ENCODE measurements around the gene CHKB.

The CHKB gene

DNA sequence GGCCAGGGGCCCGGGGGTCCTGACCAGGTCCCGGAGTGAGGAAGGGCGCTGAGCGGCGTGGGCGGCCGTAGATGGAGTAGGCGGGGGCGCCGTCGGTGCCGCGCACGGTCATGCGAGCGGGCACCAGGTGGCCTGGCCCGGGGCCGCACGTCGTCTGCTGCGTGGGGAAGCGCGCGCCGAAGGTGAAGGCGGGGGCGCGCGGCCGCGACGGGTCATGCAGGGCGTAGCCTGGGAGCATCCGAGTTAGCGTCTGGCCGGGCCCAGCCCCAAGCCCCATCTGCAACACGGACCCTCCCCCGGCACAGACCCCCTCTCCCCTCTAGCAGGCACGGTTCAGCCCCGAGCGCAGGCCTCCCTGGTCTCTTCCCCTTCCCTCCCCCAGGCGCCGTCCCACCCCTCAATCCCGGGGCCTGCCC lies 51.1 kb downstream of the CHKB start:
- Histone ChIP-seq H2BK15ac (ENCODE audit: low read length) (peak overlapping the region; percentile 97), H4K91ac (ENCODE audit: low read depth, low read length, poor library complexity) (no peak overlapping the region), H3K14ac (ENCODE audit: low read length) (peak overlapping the region; percentile 94), H2BK120ac (ENCODE audit: low read depth, low read length) (no peak overlapping the region), H3K4me1 (ENCODE audit: control insufficient read depth in 2 of 2, insufficient read depth in 1 of 2, low read depth in 1 of 2, low read length in 2 of 2) (peaks cover 12 to 17% of the 10 kb centered on the region in 2 donors), H3K79me1 (ENCODE audit: low read depth, low read length) (peaks cover 4% of the 10 kb centered on the region), H3K9ac (ENCODE audit: low read depth, low read length, poor library complexity) (peak overlapping the region; percentile 84), H3K4me3 (ENCODE audit: low read length in 2 of 2) (peak overlapping the region; percentile 55 to 82), H4K8ac (ENCODE audit: low read depth, low read length) (peak overlapping the region; percentile 65), H3K4me2 (ENCODE audit: insufficient read depth, low read length, poor library complexity, severe bottlenecking) (peak overlapping the region; percentile 89), H2AK5ac (ENCODE audit: low read depth, low read length) (peak overlapping the region; percentile 99), H3K4ac (ENCODE audit: low read length) (no peak overlapping the region), H3K27ac (replicated peaks; ENCODE audit: low read length) (no peak overlapping the region), H3K23ac (ENCODE audit: low read depth, low read length, poor library complexity) (peak overlapping the region; percentile 99), H3K9me3 (replicated peaks in 1 of 2; ENCODE audit: control insufficient read depth in 2 of 2, insufficient read depth in 1 of 2, low read depth in 1 of 2, low read length in 2 of 2) (peaks cover 8 to 21% of the 10 kb centered on the region in 2 donors), H3K36me3 (replicated peaks in 1 of 2; ENCODE audit: control insufficient read depth in 2 of 2, insufficient read depth in 2 of 2, low read length in 2 of 2) (no peaks in the 10 kb centered on the region), H3K18ac (ENCODE audit: low read length) (peak overlapping the region; percentile 98), H2BK5ac (ENCODE audit: low read length) (peak overlapping the region; percentile 82), H2AFZ (ENCODE audit: low read length) (peak overlapping the region; percentile 96), H2BK12ac (ENCODE audit: low read length) (peak overlapping the region; percentile 84), H3K27me3 (ENCODE audit: control insufficient read depth in 3 of 3, insufficient read depth in 3 of 3, low read depth in 1 of 3, low read length in 3 of 3) (peaks cover 14 to 35% (median 14%) of the 10 kb centered on the region in 3 experiments)
- WGBS, 2 donors (ENCODE audit: extremely low coverage in 2 of 2, insufficient read length in 2 of 2, insufficient replicate concordance in 1 of 2): no CpG with 5 or more reads among the region's 44 CpGs
- DNase-seq (ENCODE audit: low spot score): no peak

DNA sequence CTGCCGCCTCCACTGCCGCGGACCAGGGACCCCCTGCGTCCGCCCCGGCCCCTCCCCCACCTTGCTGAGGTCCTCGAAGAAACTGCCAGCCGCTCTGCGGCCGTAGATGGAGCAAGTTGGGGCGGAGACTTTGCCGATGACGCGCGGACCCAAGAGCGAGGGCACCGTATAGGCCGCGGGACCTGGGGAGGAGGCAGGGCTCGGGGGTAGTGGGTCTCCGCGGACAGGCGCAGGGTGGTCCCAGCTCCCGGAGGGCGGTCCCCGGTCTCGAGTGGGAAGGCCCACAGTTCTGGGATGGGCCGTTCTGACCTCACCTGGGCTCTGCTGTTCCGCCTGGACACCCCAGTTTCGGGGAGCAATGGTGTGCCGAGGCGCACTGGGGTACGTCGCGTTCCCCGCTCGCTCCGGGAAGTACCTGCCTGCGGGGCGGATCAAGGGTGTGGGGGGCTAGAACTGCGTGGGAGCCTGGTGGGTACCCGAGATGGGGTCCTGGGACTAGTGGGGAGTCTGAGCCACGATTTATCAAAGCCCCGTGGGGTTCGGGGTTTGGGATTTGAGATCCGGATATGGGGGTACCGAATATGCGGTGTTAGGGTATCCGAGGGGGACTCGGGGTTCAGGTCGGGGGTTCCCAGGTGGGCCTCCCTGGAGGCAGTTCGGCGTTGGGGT lies 51.6 kb downstream of the CHKB start:
- H4K91ac ChIP-seq (ENCODE audit: low read depth, low read length, poor library complexity): no peak overlapping the region
- H3K36me3 ChIP-seq (replicated peaks in 1 of 2; ENCODE audit: control insufficient read depth in 2 of 2, insufficient read depth in 2 of 2, low read length in 2 of 2): no peaks in the 10 kb centered on the region
- H3K27me3 ChIP-seq (ENCODE audit: control insufficient read depth in 3 of 3, insufficient read depth in 3 of 3, low read depth in 1 of 3, low read length in 3 of 3): peaks cover 14 to 35% (median 14%) of the 10 kb centered on the region in 3 experiments
- no peak overlapping the region for H2BK120ac ChIP-seq (ENCODE audit: low read depth, low read length)
- H2AK5ac ChIP-seq (ENCODE audit: low read depth, low read length): peak overlapping the region; percentile 99
- H3K27ac ChIP-seq (replicated peaks; ENCODE audit: low read length): no peak overlapping the region
- H3K9me3 ChIP-seq (replicated peaks in 1 of 2; ENCODE audit: control insufficient read depth in 2 of 2, insufficient read depth in 1 of 2, low read depth in 1 of 2, low read length in 2 of 2): peaks cover 8 to 21% of the 10 kb centered on the region in 2 donors
- no CpG with 5 or more reads among the region's 53 CpGs for WGBS, 2 donors (ENCODE audit: extremely low coverage in 2 of 2, insufficient read length in 2 of 2, insufficient replicate concordance in 1 of 2)
- peak overlapping the region; percentile 84 for H2BK12ac ChIP-seq (ENCODE audit: low read length)
- H3K4me3 ChIP-seq (ENCODE audit: low read length in 2 of 2): peak overlapping the region; percentile 55 to 82
- peak overlapping the region; percentile 82 for H2BK5ac ChIP-seq (ENCODE audit: low read length)
- peaks cover 14 to 17% of the 10 kb centered on the region in 2 donors for H3K4me1 ChIP-seq (ENCODE audit: control insufficient read depth in 2 of 2, insufficient read depth in 1 of 2, low read depth in 1 of 2, low read length in 2 of 2)
- peak overlapping the region; percentile 89 for H3K4me2 ChIP-seq (ENCODE audit: insufficient read depth, low read length, poor library complexity, severe bottlenecking)
- peak overlapping the region; percentile 96 for H4K8ac ChIP-seq (ENCODE audit: low read depth, low read length)
- peak overlapping the region; percentile 99 for H3K23ac ChIP-seq (ENCODE audit: low read depth, low read length, poor library complexity)
- H3K14ac ChIP-seq (ENCODE audit: low read length): peak overlapping the region; percentile 97
- H3K79me1 ChIP-seq (ENCODE audit: low read depth, low read length): peaks cover 4% of the 10 kb centered on the region
- peak overlapping the region; percentile 93 for H3K4ac ChIP-seq (ENCODE audit: low read length)
- no peak for DNase-seq (ENCODE audit: low spot score)
- peak overlapping the region; percentile 84 for H3K9ac ChIP-seq (ENCODE audit: low read depth, low read length, poor library complexity)
- H3K18ac ChIP-seq (ENCODE audit: low read length): peak overlapping the region; percentile 98
- H2BK15ac ChIP-seq (ENCODE audit: low read length): peak overlapping the region; percentile 97
- H2AFZ ChIP-seq (ENCODE audit: low read length): peak overlapping the region; percentile 96

DNA sequence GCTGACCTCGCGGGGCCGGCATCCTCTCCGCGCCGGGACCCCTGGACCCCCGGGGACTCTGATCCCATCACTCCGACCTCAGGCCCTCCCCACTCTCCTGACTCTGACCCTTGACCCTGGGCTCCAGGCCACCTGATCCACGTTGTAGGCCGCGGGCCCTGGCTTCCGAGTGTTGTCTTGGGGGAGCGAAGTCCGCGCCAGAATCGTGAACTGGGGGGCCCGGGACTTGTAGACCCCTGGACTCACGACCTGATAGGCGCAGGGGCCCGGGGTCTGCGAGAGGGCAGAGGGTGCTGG lies 52.1 kb downstream of the CHKB start:
- peak overlapping the region; percentile 99 for H3K23ac ChIP-seq (ENCODE audit: low read depth, low read length, poor library complexity)
- no peak overlapping the region for H3K4ac ChIP-seq (ENCODE audit: low read length)
- peak overlapping the region; percentile 72 for H2BK120ac ChIP-seq (ENCODE audit: low read depth, low read length)
- H3K4me2 ChIP-seq (ENCODE audit: insufficient read depth, low read length, poor library complexity, severe bottlenecking): peak overlapping the region; percentile 73
- peak overlapping the region; percentile 99 for H2AK5ac ChIP-seq (ENCODE audit: low read depth, low read length)
- no peaks in the 10 kb centered on the region for H3K36me3 ChIP-seq (replicated peaks in 1 of 2; ENCODE audit: control insufficient read depth in 2 of 2, insufficient read depth in 2 of 2, low read length in 2 of 2)
- H3K4me1 ChIP-seq (ENCODE audit: control insufficient read depth in 2 of 2, insufficient read depth in 1 of 2, low read depth in 1 of 2, low read length in 2 of 2): peaks cover 14 to 17% of the 10 kb centered on the region in 2 donors
- H4K91ac ChIP-seq (ENCODE audit: low read depth, low read length, poor library complexity): no peak overlapping the region
- H3K27me3 ChIP-seq (ENCODE audit: control insufficient read depth in 3 of 3, insufficient read depth in 3 of 3, low read depth in 1 of 3, low read length in 3 of 3): peaks cover 14 to 35% (median 14%) of the 10 kb centered on the region in 3 experiments
- H3K79me1 ChIP-seq (ENCODE audit: low read depth, low read length): peaks cover 4% of the 10 kb centered on the region
- no CpG with 5 or more reads among the region's 21 CpGs for WGBS, 2 donors (ENCODE audit: extremely low coverage in 2 of 2, insufficient read length in 2 of 2, insufficient replicate concordance in 1 of 2)
- peaks cover 8 to 21% of the 10 kb centered on the region in 2 donors for H3K9me3 ChIP-seq (replicated peaks in 1 of 2; ENCODE audit: control insufficient read depth in 2 of 2, insufficient read depth in 1 of 2, low read depth in 1 of 2, low read length in 2 of 2)
- peak overlapping the region; percentile 97 for H3K14ac ChIP-seq (ENCODE audit: low read length)
- H3K4me3 ChIP-seq (ENCODE audit: low read length in 2 of 2): peak overlapping the region in 1 of 2 donors; percentile 82
- no peak for DNase-seq (ENCODE audit: low spot score)
- peak overlapping the region; percentile 10 for H2BK12ac ChIP-seq (ENCODE audit: low read length)
- peak overlapping the region; percentile 96 for H3K18ac ChIP-seq (ENCODE audit: low read length)
- H3K9ac ChIP-seq (ENCODE audit: low read depth, low read length, poor library complexity): peak overlapping the region; percentile 81
- no peak overlapping the region for H3K27ac ChIP-seq (replicated peaks; ENCODE audit: low read length)
- H2BK15ac ChIP-seq (ENCODE audit: low read length): peak overlapping the region; percentile 83
- H2BK5ac ChIP-seq (ENCODE audit: low read length): peak overlapping the region; percentile 60
- H2AFZ ChIP-seq (ENCODE audit: low read length): no peak overlapping the region
- H4K8ac ChIP-seq (ENCODE audit: low read depth, low read length): no peak overlapping the region

- Histone ChIP-seq H2BK120ac (ENCODE audit: low read depth, low read length) (peak within 1 kb of the TSS; percentile 72), H3K79me1 (ENCODE audit: low read depth, low read length) (peaks cover 5% of the 10 kb centered on the region), H3K4me1 (ENCODE audit: control insufficient read depth in 2 of 2, insufficient read depth in 1 of 2, low read depth in 1 of 2, low read length in 2 of 2) (peaks cover 14 to 19% of the 10 kb centered on the region in 2 donors), H3K4ac (ENCODE audit: low read length) (peak within 1 kb of the TSS; percentile 37), H3K27ac (replicated peaks; ENCODE audit: low read length) (no peak within 1 kb of the TSS), H2BK15ac (ENCODE audit: low read length) (peak within 1 kb of the TSS; percentile 83), H3K18ac (ENCODE audit: low read length) (peak within 1 kb of the TSS; percentile 96), H3K23ac (ENCODE audit: low read depth, low read length, poor library complexity) (peak within 1 kb of the TSS; percentile 99), H3K14ac (ENCODE audit: low read length) (peak within 1 kb of the TSS; percentile 97), H2BK12ac (ENCODE audit: low read length) (peak within 1 kb of the TSS; percentile 73), H3K4me2 (ENCODE audit: insufficient read depth, low read length, poor library complexity, severe bottlenecking) (peak within 1 kb of the TSS; percentile 73), H2AFZ (ENCODE audit: low read length) (no peak within 1 kb of the TSS), H4K91ac (ENCODE audit: low read depth, low read length, poor library complexity) (no peak within 1 kb of the TSS), H3K9ac (ENCODE audit: low read depth, low read length, poor library complexity) (peak within 1 kb of the TSS; percentile 81), H4K8ac (ENCODE audit: low read depth, low read length) (peak within 1 kb of the TSS; percentile 65), H3K27me3 (ENCODE audit: control insufficient read depth in 3 of 3, insufficient read depth in 3 of 3, low read depth in 1 of 3, low read length in 3 of 3) (peaks cover 14 to 35% (median 14%) of the 10 kb centered on the region in 3 experiments), H3K9me3 (replicated peaks in 1 of 2; ENCODE audit: control insufficient read depth in 2 of 2, insufficient read depth in 1 of 2, low read depth in 1 of 2, low read length in 2 of 2) (peaks cover 8 to 21% of the 10 kb centered on the region in 2 donors), H2AK5ac (ENCODE audit: low read depth, low read length) (peak within 1 kb of the TSS; percentile 99), H3K36me3 (replicated peaks in 1 of 2; ENCODE audit: control insufficient read depth in 2 of 2, insufficient read depth in 2 of 2, low read length in 2 of 2) (no peaks in the 10 kb centered on the region), H2BK5ac (ENCODE audit: low read length) (peak within 1 kb of the TSS; percentile 60), H3K4me3 (ENCODE audit: low read length in 2 of 2) (peak within 1 kb of the TSS in 1 of 2 donors; percentile 82)
- DNase-seq (ENCODE audit: low spot score): no peak
- WGBS, 2 donors (ENCODE audit: extremely low coverage in 2 of 2, insufficient read length in 2 of 2, insufficient replicate concordance in 1 of 2): no CpG with 5 or more reads among the region's 92 CpGs
Observed at GRCh38 chr22:50529897-50530579, 52.6 kb downstream of the CHKB start, which contains the start of gene TYMP. TYMP (minus strand) TSS chr22:50530012; CDS start chr22:50529709, 303 bp downstream.

All from neuronal stem cell (in vitro differentiated cells).